ENCODE data around the gene ABT1. TPM values are rescaled to one million over a fixed set of nuclear protein-coding genes. Genes with fewer than 3 reads are reported as not detected.
A peak's percentile ranks its signal among the peaks of the same experiment; 100 is the strongest.

ABT1 gene
- polyA plus RNA-seq, 1 experiment: 18.4 TPM

DNA sequence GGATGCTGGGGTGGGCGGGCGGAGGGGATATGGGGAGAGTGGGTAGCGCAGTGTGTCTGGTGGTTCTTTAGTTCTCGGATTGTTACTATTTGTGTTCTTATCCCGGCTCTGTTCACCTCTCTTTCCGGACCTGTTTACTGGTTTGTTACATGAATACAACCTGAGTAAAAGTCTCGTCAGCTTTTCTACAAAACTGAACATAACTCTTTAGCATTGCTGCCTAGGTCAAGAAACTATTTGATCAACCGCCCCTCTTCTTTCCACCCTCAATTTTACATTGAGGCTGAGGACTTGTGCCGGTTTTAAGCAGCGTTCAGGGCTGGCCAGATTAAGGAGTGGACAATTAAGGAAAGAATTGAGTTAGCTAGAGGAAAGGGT, 625 bp downstream of the ABT1 start:
- H3K27me3 ChIP-seq (ENCODE audit: control insufficient read depth, insufficient read depth, low read length): no peaks in the 10 kb centered on the region
- no peak for TF ChIP-seq CTCF (IDR thresholded peaks at IDR 0.05; ENCODE audit: insufficient read depth, low read depth, low read length)
- CTCF ChIA-PET: no interaction called here
- DNase-seq (ENCODE audit: low read depth): no peak
- POLR2A ChIA-PET: no interaction called here
- H3K36me3 ChIP-seq (ENCODE audit: control insufficient read depth, insufficient read depth, low read length): peaks cover 4% of the 10 kb centered on the region
- H3K4me3 ChIP-seq (ENCODE audit: low read depth, low read length): peak overlapping the region; percentile 90

DNA sequence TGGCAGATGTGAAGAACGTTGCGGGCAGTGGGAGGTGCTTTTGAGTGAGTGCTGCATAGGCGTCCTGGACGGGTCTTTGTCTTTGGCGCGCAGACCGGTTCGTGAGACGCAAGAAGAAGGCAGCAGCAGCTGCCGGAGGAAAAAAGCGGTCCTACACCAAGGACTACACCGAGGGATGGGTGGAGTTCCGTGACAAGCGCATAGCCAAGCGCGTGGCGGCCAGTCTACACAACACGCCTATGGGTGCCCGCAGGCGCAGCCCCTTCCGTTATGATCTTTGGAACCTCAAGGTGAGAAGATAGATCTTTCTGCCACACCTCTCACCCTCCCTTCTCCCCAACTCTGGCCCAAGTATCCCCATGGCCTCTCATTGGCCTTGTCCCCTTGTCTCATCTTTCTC, 1.1 kb downstream of the ABT1 start:
- ChIA-PET POLR2A (no interaction called here), CTCF (no interaction called here)
- Histone ChIP-seq H3K27me3 (ENCODE audit: control insufficient read depth, insufficient read depth, low read length) (no peaks in the 10 kb centered on the region), H3K4me3 (ENCODE audit: low read depth, low read length) (peak overlapping the region; percentile 90), H3K36me3 (ENCODE audit: control insufficient read depth, insufficient read depth, low read length) (peaks cover 4% of the 10 kb centered on the region)
- DNase-seq (ENCODE audit: low read depth): no peak
- no peak for TF ChIP-seq CTCF (IDR thresholded peaks at IDR 0.05; ENCODE audit: insufficient read depth, low read depth, low read length)

DNA sequence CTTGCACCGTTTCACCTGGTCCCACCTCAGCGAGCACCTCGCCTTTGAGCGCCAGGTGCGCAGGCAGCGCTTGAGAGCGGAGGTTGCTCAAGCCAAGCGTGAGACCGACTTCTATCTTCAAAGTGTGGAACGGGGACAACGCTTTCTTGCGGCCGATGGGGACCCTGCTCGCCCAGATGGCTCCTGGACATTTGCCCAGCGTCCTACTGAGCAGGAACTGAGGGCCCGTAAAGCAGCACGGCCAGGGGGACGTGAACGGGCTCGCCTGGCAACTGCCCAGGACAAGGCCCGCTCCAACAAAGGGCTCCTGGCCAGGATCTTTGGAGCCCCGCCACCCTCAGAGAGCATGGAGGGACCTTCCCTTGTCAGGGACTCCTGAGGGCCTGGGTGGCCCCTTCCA, 1.5 kb downstream of the ABT1 start:
- TF ChIP-seq CTCF (IDR thresholded peaks at IDR 0.05; ENCODE audit: insufficient read depth, low read depth, low read length): no peak

DNA sequence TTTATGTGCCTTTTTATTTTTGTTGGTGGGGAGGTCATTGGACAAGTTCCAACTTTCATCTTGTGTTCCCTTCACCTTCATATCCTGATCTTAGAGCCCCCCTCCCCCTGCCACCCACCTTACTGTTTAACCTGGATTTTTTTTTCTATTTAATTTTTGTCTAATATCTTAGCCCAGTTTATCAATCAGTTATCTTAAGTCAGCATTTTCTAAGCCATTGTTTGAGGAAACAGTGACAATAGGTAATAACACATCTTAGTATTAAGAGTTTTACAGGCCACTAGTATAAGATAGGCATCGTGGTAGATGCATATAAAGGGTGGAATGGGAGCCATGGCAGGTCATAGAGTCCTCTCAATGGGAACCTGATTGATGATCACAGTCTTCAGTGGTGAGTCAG, 2.4 kb downstream of the ABT1 start:
- H3K27me3 ChIP-seq (ENCODE audit: control insufficient read depth, insufficient read depth, low read length): no peaks in the 10 kb centered on the region
- DNase-seq (ENCODE audit: low read depth): no peak
- H3K36me3 ChIP-seq (ENCODE audit: control insufficient read depth, insufficient read depth, low read length): peaks cover 4% of the 10 kb centered on the region
- CTCF ChIA-PET: no interaction called here
- POLR2A ChIA-PET: no interaction called here
- H3K4me3 ChIP-seq (ENCODE audit: low read depth, low read length): no peak overlapping the region
- TF ChIP-seq CTCF (IDR thresholded peaks at IDR 0.05; ENCODE audit: insufficient read depth, low read depth, low read length): no peak

More for the DNA sequence above, 1.5 kb downstream of the ABT1 start:
- H3K27me3 ChIP-seq (ENCODE audit: control insufficient read depth, insufficient read depth, low read length): no peaks in the 10 kb centered on the region
- no peak for DNase-seq (ENCODE audit: low read depth)
- no peak overlapping the region for H3K4me3 ChIP-seq (ENCODE audit: low read depth, low read length)
- CTCF ChIA-PET: no interaction called here
- H3K36me3 ChIP-seq (ENCODE audit: control insufficient read depth, insufficient read depth, low read length): peaks cover 4% of the 10 kb centered on the region
- POLR2A ChIA-PET: no interaction called here

- Histone ChIP-seq H3K36me3 (ENCODE audit: control insufficient read depth, insufficient read depth, low read length) (peaks cover 4% of the 10 kb centered on the region), H3K4me3 (ENCODE audit: low read depth, low read length) (no peak overlapping the region), H3K27me3 (ENCODE audit: control insufficient read depth, insufficient read depth, low read length) (no peaks in the 10 kb centered on the region)
- TF ChIP-seq CTCF (IDR thresholded peaks at IDR 0.05; ENCODE audit: insufficient read depth, low read depth, low read length): no peak
- ChIA-PET POLR2A (no interaction called here), CTCF (interaction anchor here (1.1 kb wide), 1 partner anchor 258 kb away, joined by 4 read pairs; no protein-coding TSS in a partner anchor)
- DNase-seq (ENCODE audit: low read depth): no peak
Observed at GRCh38 chr6:26599591-26599990, 2.8 kb downstream of the ABT1 start.

Data from BJ (cell line).